ENCODE measurements around the gene COPZ2.

COPZ2 gene

GRCh38 chr17:48048384-48049126 is 11.0 kb upstream of the COPZ2 start:
- Histone ChIP-seq H3K4me3 (ENCODE audit: insufficient read depth, low read depth, low read length) (peak overlapping the region; percentile 88), H3K27me3 (ENCODE audit: control insufficient read depth, insufficient read depth, low read length, poor library complexity, severe bottlenecking) (no peaks in the 10 kb centered on the region), H3K9me3 (ENCODE audit: control insufficient read depth, low read length) (no peaks in the 10 kb centered on the region), H3K36me3 (ENCODE audit: control insufficient read depth, insufficient read depth, low read length) (peaks cover 10% of the 10 kb centered on the region), H3K27ac (ENCODE audit: insufficient read depth, low read depth, low read length, poor library complexity, severe bottlenecking) (peak overlapping the region; percentile 81), H3K4me1 (ENCODE audit: control insufficient read depth, insufficient read depth, low read length) (peaks cover 47% of the 10 kb centered on the region)
- 1% methylated on average over 53 of the region's 53 CpGs for WGBS, 2 experiments

- H3K4me1 ChIP-seq (ENCODE audit: control insufficient read depth, insufficient read depth, low read length) = peaks cover 40% of the 10 kb centered on the region
- peaks cover 10% of the 10 kb centered on the region for H3K36me3 ChIP-seq (ENCODE audit: control insufficient read depth, insufficient read depth, low read length)
- H3K27me3 ChIP-seq (ENCODE audit: control insufficient read depth, insufficient read depth, low read length, poor library complexity, severe bottlenecking) = no peaks in the 10 kb centered on the region
- no peaks in the 10 kb centered on the region for H3K9me3 ChIP-seq (ENCODE audit: control insufficient read depth, low read length)
- H3K4me3 ChIP-seq (ENCODE audit: insufficient read depth, low read depth, low read length) = peak within 1 kb of the TSS; percentile 88
- 0% methylated on average over 47 of the region's 47 CpGs for WGBS, 2 experiments
- H3K27ac ChIP-seq (ENCODE audit: insufficient read depth, low read depth, low read length, poor library complexity, severe bottlenecking) = peak within 1 kb of the TSS; percentile 95
Measured at GRCh38 chr17:48047741-48048383, 10.3 kb upstream of the COPZ2 start, which contains the start of gene NFE2L1. NFE2L1 (plus strand) TSS chr17:48048359; CDS start chr17:48051119, 2,760 bp downstream.

GRCh38 chr17:48047113-48047740 is 9.6 kb upstream of the COPZ2 start:
- H3K27ac ChIP-seq (ENCODE audit: insufficient read depth, low read depth, low read length, poor library complexity, severe bottlenecking) = peak overlapping the region; percentile 95
- 6% methylated on average over 26 of the region's 26 CpGs for WGBS, 2 experiments
- H3K9me3 ChIP-seq (ENCODE audit: control insufficient read depth, low read length) = no peaks in the 10 kb centered on the region
- H3K4me1 ChIP-seq (ENCODE audit: control insufficient read depth, insufficient read depth, low read length) = peaks cover 34% of the 10 kb centered on the region
- H3K27me3 ChIP-seq (ENCODE audit: control insufficient read depth, insufficient read depth, low read length, poor library complexity, severe bottlenecking) = no peaks in the 10 kb centered on the region
- H3K36me3 ChIP-seq (ENCODE audit: control insufficient read depth, insufficient read depth, low read length) = peaks cover 10% of the 10 kb centered on the region
- H3K4me3 ChIP-seq (ENCODE audit: insufficient read depth, low read depth, low read length) = peak overlapping the region; percentile 88

DNA sequence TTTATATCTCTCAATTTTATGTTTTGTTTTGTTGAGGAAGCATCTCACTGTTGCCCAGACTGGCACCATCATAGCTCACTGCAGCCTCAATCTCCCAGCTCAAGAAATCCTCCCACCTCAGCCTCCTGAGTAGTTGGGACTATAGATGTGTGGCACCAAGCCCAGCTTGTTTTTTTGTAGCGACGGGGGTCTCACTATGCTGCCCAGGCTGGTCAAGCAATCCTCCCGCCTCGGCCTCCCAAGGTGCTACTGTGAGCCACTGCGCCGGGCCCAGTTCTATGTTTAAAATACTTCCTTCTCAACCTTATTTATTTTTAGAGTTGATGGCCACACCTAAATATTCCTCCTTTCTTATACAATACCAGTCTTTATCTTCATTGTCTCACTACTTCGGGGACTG is 8.7 kb upstream of the COPZ2 start:
- 96 to 97% methylated on average over 7 of the region's 7 CpGs for WGBS, 2 experiments
- Histone ChIP-seq H3K27me3 (ENCODE audit: control insufficient read depth, insufficient read depth, low read length, poor library complexity, severe bottlenecking) (no peaks in the 10 kb centered on the region), H3K36me3 (ENCODE audit: control insufficient read depth, insufficient read depth, low read length) (peaks cover 9% of the 10 kb centered on the region), H3K4me3 (ENCODE audit: insufficient read depth, low read depth, low read length) (no peak overlapping the region), H3K27ac (ENCODE audit: insufficient read depth, low read depth, low read length, poor library complexity, severe bottlenecking) (no peak overlapping the region), H3K4me1 (ENCODE audit: control insufficient read depth, insufficient read depth, low read length) (peaks cover 25% of the 10 kb centered on the region), H3K9me3 (ENCODE audit: control insufficient read depth, low read length) (no peaks in the 10 kb centered on the region)

DNA sequence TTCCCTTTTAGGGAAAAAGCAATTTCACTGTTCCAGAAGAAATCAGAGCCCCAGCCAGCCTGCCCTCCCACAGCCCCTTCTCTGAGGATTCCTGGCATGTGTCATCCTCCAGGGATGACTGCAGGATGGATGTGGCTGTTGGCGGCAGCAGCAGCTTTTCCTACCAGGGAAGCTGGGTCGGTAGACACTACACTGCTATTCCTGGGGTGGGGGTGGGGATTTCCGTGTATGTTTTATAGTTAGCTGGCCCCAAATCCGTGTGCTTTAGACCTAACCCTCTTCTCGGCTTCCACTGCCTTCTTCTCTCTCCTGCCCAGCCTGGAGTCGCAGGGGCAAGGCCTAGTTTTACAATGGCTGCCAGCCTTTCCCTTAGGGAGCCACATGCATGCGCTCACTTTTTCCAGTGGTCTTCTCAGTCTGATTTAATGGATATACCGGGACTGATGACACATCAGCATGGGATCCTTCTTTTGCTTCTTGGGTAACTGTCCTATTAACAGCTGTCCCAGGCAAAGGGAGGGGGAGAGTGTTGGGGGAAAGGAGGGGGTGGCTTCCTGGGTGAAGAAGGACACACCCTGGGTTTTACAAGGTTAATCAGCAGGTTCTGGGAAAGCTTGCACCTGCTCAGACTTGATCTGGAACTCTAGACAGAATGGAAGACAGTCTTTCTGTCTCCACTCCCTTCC is 7.9 kb upstream of the COPZ2 start:
- Histone ChIP-seq H3K27ac (ENCODE audit: insufficient read depth, low read depth, low read length, poor library complexity, severe bottlenecking) (no peak overlapping the region), H3K4me1 (ENCODE audit: control insufficient read depth, insufficient read depth, low read length) (peaks cover 17% of the 10 kb centered on the region), H3K9me3 (ENCODE audit: control insufficient read depth, low read length) (no peaks in the 10 kb centered on the region), H3K4me3 (ENCODE audit: insufficient read depth, low read depth, low read length) (no peak overlapping the region), H3K36me3 (ENCODE audit: control insufficient read depth, insufficient read depth, low read length) (peaks cover under 1% of the 10 kb centered on the region), H3K27me3 (ENCODE audit: control insufficient read depth, insufficient read depth, low read length, poor library complexity, severe bottlenecking) (no peaks in the 10 kb centered on the region)
- WGBS, 2 experiments = 73 to 74% methylated on average over 8 of the region's 8 CpGs

GRCh38 chr17:48044851-48045250 is 7.3 kb upstream of the COPZ2 start:
- Histone ChIP-seq H3K4me3 (ENCODE audit: insufficient read depth, low read depth, low read length) (no peak overlapping the region), H3K4me1 (ENCODE audit: control insufficient read depth, insufficient read depth, low read length) (peaks cover 11% of the 10 kb centered on the region), H3K27me3 (ENCODE audit: control insufficient read depth, insufficient read depth, low read length, poor library complexity, severe bottlenecking) (no peaks in the 10 kb centered on the region), H3K36me3 (ENCODE audit: control insufficient read depth, insufficient read depth, low read length) (no peaks in the 10 kb centered on the region), H3K27ac (ENCODE audit: insufficient read depth, low read depth, low read length, poor library complexity, severe bottlenecking) (no peak overlapping the region), H3K9me3 (ENCODE audit: control insufficient read depth, low read length) (no peaks in the 10 kb centered on the region)
- WGBS, 2 experiments = 88 to 96% methylated on average over 4 of the region's 4 CpGs

- 92% methylated on average over 2 of the region's 2 CpGs for WGBS, 2 experiments
- Histone ChIP-seq H3K4me1 (ENCODE audit: control insufficient read depth, insufficient read depth, low read length) (peaks cover 7% of the 10 kb centered on the region), H3K27ac (ENCODE audit: insufficient read depth, low read depth, low read length, poor library complexity, severe bottlenecking) (no peak overlapping the region)
Measured at GRCh38 chr17:48043176-48043575, 5.6 kb upstream of the COPZ2 start.

DNA sequence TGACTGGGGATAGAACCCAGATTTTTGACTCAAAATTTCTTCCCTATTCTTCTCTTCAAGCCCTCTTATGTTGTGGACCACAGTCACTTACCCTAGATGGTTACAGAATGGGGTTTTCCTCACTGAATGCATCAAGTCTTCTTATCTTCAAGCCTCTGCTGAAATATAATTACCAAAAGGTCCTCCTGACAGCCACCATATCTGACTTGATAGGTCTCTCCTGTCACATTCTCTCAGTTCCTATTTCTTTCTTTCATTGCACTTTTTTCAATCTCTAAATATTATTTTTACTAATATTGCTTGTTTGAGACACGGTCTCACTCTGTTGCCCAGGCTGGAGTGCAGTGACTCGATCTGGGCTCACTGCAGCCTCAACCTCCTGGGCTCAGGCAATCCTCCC is 1.1 kb upstream of the COPZ2 start:
- peaks cover 36% of the 10 kb centered on the region for H3K27me3 ChIP-seq (ENCODE audit: control insufficient read depth, insufficient read depth, low read length, poor library complexity, severe bottlenecking)
- H3K4me3 ChIP-seq (ENCODE audit: insufficient read depth, low read depth, low read length) = no peak overlapping the region
- no peaks in the 10 kb centered on the region for H3K4me1 ChIP-seq (ENCODE audit: control insufficient read depth, insufficient read depth, low read length)
- 87 to 90% methylated on average over 2 of the region's 2 CpGs for WGBS, 2 experiments
- H3K36me3 ChIP-seq (ENCODE audit: control insufficient read depth, insufficient read depth, low read length) = no peaks in the 10 kb centered on the region
- peaks cover 2% of the 10 kb centered on the region for H3K9me3 ChIP-seq (ENCODE audit: control insufficient read depth, low read length)
- H3K27ac ChIP-seq (ENCODE audit: insufficient read depth, low read depth, low read length, poor library complexity, severe bottlenecking) = no peak overlapping the region

More at GRCh38 chr17:48043176-48043575, 5.6 kb upstream of the COPZ2 start:
- Histone ChIP-seq H3K9me3 (ENCODE audit: control insufficient read depth, low read length) (no peaks in the 10 kb centered on the region), H3K27me3 (ENCODE audit: control insufficient read depth, insufficient read depth, low read length, poor library complexity, severe bottlenecking) (peaks cover 13% of the 10 kb centered on the region), H3K4me3 (ENCODE audit: insufficient read depth, low read depth, low read length) (no peak overlapping the region), H3K36me3 (ENCODE audit: control insufficient read depth, insufficient read depth, low read length) (no peaks in the 10 kb centered on the region)

- 9% methylated on average over 19 of the region's 19 CpGs for WGBS, 2 experiments
- peaks cover 36% of the 10 kb centered on the region for H3K27me3 ChIP-seq (ENCODE audit: control insufficient read depth, insufficient read depth, low read length, poor library complexity, severe bottlenecking)
- H3K27ac ChIP-seq (ENCODE audit: insufficient read depth, low read depth, low read length, poor library complexity, severe bottlenecking) = no peak overlapping the region
- peaks cover 2% of the 10 kb centered on the region for H3K9me3 ChIP-seq (ENCODE audit: control insufficient read depth, low read length)
- H3K4me3 ChIP-seq (ENCODE audit: insufficient read depth, low read depth, low read length) = no peak overlapping the region
- no peaks in the 10 kb centered on the region for H3K36me3 ChIP-seq (ENCODE audit: control insufficient read depth, insufficient read depth, low read length)
- no peaks in the 10 kb centered on the region for H3K4me1 ChIP-seq (ENCODE audit: control insufficient read depth, insufficient read depth, low read length)
Measured at GRCh38 chr17:48037838-48038323, 284 bp upstream of the COPZ2 start.

DNA sequence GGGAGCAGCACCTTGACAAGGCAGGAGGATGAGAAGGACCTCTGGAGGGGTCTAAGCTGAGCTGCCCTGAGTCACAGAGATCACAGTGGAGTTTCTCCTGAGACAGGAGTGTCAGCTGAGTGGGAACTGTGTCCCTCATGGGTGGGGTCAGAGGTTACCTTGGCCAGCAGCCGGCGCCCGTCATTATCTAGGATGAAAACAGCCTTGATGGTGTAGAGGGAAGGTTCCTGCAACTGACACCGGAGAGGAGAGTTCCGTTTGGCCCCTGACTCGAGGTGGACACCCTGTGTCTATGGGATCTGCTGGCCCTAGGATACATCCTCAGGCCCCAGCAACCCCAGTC is 933 bp downstream of the COPZ2 start:
- Histone ChIP-seq H3K4me1 (ENCODE audit: control insufficient read depth, insufficient read depth, low read length) (no peaks in the 10 kb centered on the region), H3K36me3 (ENCODE audit: control insufficient read depth, insufficient read depth, low read length) (no peaks in the 10 kb centered on the region), H3K4me3 (ENCODE audit: insufficient read depth, low read depth, low read length) (peak overlapping the region; percentile 46), H3K9me3 (ENCODE audit: control insufficient read depth, low read length) (peaks cover 2% of the 10 kb centered on the region), H3K27ac (ENCODE audit: insufficient read depth, low read depth, low read length, poor library complexity, severe bottlenecking) (no peak overlapping the region), H3K27me3 (ENCODE audit: control insufficient read depth, insufficient read depth, low read length, poor library complexity, severe bottlenecking) (peaks cover 40% of the 10 kb centered on the region)
- 75 to 82% methylated on average over 6 of the region's 6 CpGs for WGBS, 2 experiments

Measured in ectodermal cell (in vitro differentiated cells).